GM12878 (cell line): ENCODE measurements around the gene CHID1.

Experiments used
- BCL3 ChIP-seq: IDR thresholded peaks from 2 replicates; pipeline ENCODE4 v1.6.1; 2011; ENCODE audit warnings: borderline replicate concordance, low read depth, mild to moderate bottlenecking, moderate library complexity, low read length; ENCODE audit not compliant: insufficient read depth, poor library complexity, severe bottlenecking
- CREB1 ChIP-seq: IDR thresholded peaks from 2 replicates; pipeline ENCODE4 v1.6.1; 2012; ENCODE audit warnings: low read depth, mild to moderate bottlenecking, inconsistent platforms
- CTCF ChIP-seq, 3 experiments: IDR thresholded peaks in 2 of 3; conservative IDR thresholded peaks in 1 of 3; 2 replicates each; pipeline ENCODE4 v1.5.1; 2011; ENCODE audit warnings: low read depth in 3 of 3, low read length in 3 of 3, mild to moderate bottlenecking in 3 of 3, control low read depth in 2 of 3, moderate library complexity in 2 of 3, inconsistent platforms in 1 of 3, mixed read lengths in 1 of 3; ENCODE audit not compliant: control insufficient read depth in 2 of 3, insufficient read depth in 1 of 3; ENCODE audit errors: extremely low read depth in 1 of 3
- POLR2AphosphoS5 ChIP-seq: IDR thresholded peaks from 2 replicates; pipeline ENCODE4 v1.6.1; 2011; ENCODE audit warnings: mild to moderate bottlenecking, low read length, inconsistent platforms
- STAT3 ChIP-seq: IDR thresholded peaks from 2 replicates; pipeline ENCODE4 v1.6.1; 2011; ENCODE audit warnings: low read depth, low read length, improper control_type of control experiment
- YBX1 ChIP-seq: fragments of 450-650 bp; IDR thresholded peaks from 2 replicates; pipeline ENCODE4 v1.6.1; 2016; ENCODE audit warnings: antibody characterized with exemption
- TF ChIP-seq, protein P1 (sequence below): fragments of 450-650 bp; IDR thresholded peaks from 2 replicates; pipeline ENCODE4 v1.6.1; 2017; ENCODE audit warnings: mild to moderate bottlenecking
- TF ChIP-seq, protein P2 (sequence below): fragments of 450-650 bp; IDR thresholded peaks from 2 replicates; pipeline ENCODE4 v1.6.1; 2018; ENCODE audit warnings: borderline replicate concordance, mild to moderate bottlenecking; ENCODE audit not compliant: partially characterized antibody

GRCh38 chr11:937841-938261, 27.2 kb upstream of the CHID1 start:
- no peak for TF ChIP-seq POLR2AphosphoS5
- TF ChIP-seq CREB1 = no peak
- TF ChIP-seq, protein P1, sequence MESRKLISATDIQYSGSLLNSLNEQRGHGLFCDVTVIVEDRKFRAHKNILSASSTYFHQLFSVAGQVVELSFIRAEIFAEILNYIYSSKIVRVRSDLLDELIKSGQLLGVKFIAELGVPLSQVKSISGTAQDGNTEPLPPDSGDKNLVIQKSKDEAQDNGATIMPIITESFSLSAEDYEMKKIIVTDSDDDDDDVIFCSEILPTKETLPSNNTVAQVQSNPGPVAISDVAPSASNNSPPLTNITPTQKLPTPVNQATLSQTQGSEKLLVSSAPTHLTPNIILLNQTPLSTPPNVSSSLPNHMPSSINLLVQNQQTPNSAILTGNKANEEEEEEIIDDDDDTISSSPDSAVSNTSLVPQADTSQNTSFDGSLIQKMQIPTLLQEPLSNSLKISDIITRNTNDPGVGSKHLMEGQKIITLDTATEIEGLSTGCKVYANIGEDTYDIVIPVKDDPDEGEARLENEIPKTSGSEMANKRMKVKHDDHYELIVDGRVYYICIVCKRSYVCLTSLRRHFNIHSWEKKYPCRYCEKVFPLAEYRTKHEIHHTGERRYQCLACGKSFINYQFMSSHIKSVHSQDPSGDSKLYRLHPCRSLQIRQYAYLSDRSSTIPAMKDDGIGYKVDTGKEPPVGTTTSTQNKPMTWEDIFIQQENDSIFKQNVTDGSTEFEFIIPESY = no peak
- no peak for TF ChIP-seq CTCF (IDR thresholded peaks at IDR 0.05 in 2 of 3, conservative IDR thresholded peaks at IDR 0.05 in 1 of 3; ENCODE audit: control insufficient read depth in 2 of 3, extremely low read depth in 1 of 3, insufficient read depth in 1 of 3, low read depth in 3 of 3, low read length in 3 of 3)
- TF ChIP-seq, protein P2, sequence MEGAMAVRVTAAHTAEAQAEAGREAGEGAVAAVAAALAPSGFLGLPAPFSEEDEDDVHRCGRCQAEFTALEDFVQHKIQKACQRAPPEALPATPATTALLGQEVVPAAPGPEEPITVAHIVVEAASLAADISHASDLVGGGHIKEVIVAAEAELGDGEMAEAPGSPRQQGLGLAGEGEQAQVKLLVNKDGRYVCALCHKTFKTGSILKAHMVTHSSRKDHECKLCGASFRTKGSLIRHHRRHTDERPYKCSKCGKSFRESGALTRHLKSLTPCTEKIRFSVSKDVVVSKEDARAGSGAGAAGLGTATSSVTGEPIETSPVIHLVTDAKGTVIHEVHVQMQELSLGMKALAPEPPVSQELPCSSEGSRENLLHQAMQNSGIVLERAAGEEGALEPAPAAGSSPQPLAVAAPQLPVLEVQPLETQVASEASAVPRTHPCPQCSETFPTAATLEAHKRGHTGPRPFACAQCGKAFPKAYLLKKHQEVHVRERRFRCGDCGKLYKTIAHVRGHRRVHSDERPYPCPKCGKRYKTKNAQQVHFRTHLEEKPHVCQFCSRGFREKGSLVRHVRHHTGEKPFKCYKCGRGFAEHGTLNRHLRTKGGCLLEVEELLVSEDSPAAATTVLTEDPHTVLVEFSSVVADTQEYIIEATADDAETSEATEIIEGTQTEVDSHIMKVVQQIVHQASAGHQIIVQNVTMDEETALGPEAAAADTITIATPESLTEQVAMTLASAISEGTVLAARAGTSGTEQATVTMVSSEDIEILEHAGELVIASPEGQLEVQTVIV = no peak
- no peak for TF ChIP-seq STAT3
- TF ChIP-seq BCL3 = no peak
- TF ChIP-seq YBX1 = no peak
